ENCODE results near the gene ARHGAP45. TPM values are rescaled to one million over a fixed set of nuclear protein-coding genes. Genes with fewer than 3 reads are reported as not detected.
A peak's percentile ranks its signal among the peaks of the same experiment; 100 is the strongest.

Gene ARHGAP45
- total RNA-seq, 2 experiments from 2014 or later, result 136 to 150 TPM

- no peaks in the 10 kb centered on the region for H3K9me3 Mint-ChIP-seq
- POLR2A ChIA-PET, result interaction anchor here (1.1 to 7.1 kb wide), 2 partner anchors 14 to 29 kb away, joined by 4 to 68 read pairs; partner anchors contain the start of gene CNN2
- H3K4me3 Mint-ChIP-seq, result no peak overlapping the region
Observed at GRCh38 chr19:1042689-1043511, 24.1 kb upstream of the ARHGAP45 start.

GRCh38 chr19:1045247-1045603 lies 21.7 kb upstream of the ARHGAP45 start:
- Mint-ChIP-seq H3K27me3 (no peaks in the 10 kb centered on the region), H3K4me3 (no peak overlapping the region), H3K9me3 (no peaks in the 10 kb centered on the region), H3K36me3 (ENCODE audit: low read depth) (peaks cover 2% of the 10 kb centered on the region), H3K27ac (no peak overlapping the region), H3K4me1 (ENCODE audit: low read depth) (peaks cover 18% of the 10 kb centered on the region)
- TF ChIP-seq CTCF (IDR thresholded peaks at IDR 0.05), result no peak
- ChIA-PET CTCF (no interaction called here), POLR2A (no interaction called here)
- ATAC-seq, result peak; percentile 82
- DNase-seq, result peak; percentile 90
- intact Hi-C loops (cut with micrococcal nuclease), result no loop called here

More at GRCh38 chr19:1042689-1043511, 24.1 kb upstream of the ARHGAP45 start:
- H3K36me3 Mint-ChIP-seq (ENCODE audit: low read depth), result peaks cover 13% of the 10 kb centered on the region
- no peaks in the 10 kb centered on the region for H3K27me3 Mint-ChIP-seq
- peaks cover 36% of the 10 kb centered on the region for H3K4me1 Mint-ChIP-seq (ENCODE audit: low read depth)
- no peak for ATAC-seq
- CTCF ChIA-PET, result interaction anchor here (1.0 to 2.1 kb wide), 3 partner anchors 11 to 68 kb away, joined by 3 to 10 read pairs (median 3); no protein-coding TSS in a partner anchor
- DNase-seq, result no peak
- no peak for TF ChIP-seq CTCF (IDR thresholded peaks at IDR 0.05)
- H3K27ac Mint-ChIP-seq, result no peak overlapping the region
- intact Hi-C loops (cut with micrococcal nuclease), result no loop called here

- ChIA-PET POLR2A (no interaction called here), CTCF (no interaction called here)
- H3K27me3 Mint-ChIP-seq, result no peaks in the 10 kb centered on the region
- H3K4me3 Mint-ChIP-seq, result no peak overlapping the region
- no peak for DNase-seq
- ATAC-seq, result no peak
- intact Hi-C loops (cut with micrococcal nuclease), result no loop called here
- no peak overlapping the region for H3K27ac Mint-ChIP-seq
- H3K36me3 Mint-ChIP-seq (ENCODE audit: low read depth), result peaks cover 2% of the 10 kb centered on the region
- no peak for TF ChIP-seq CTCF (IDR thresholded peaks at IDR 0.05)
- no peaks in the 10 kb centered on the region for H3K9me3 Mint-ChIP-seq
- peaks cover 11% of the 10 kb centered on the region for H3K4me1 Mint-ChIP-seq (ENCODE audit: low read depth)
Observed at GRCh38 chr19:1046117-1046626, 20.8 kb upstream of the ARHGAP45 start.

- Mint-ChIP-seq H3K27me3 (no peaks in the 10 kb centered on the region), H3K36me3 (ENCODE audit: low read depth) (peaks cover 4% of the 10 kb centered on the region), H3K4me3 (no peak overlapping the region), H3K9me3 (no peaks in the 10 kb centered on the region), H3K27ac (no peak overlapping the region), H3K4me1 (ENCODE audit: low read depth) (peaks cover 12% of the 10 kb centered on the region)
- CTCF ChIA-PET, result no interaction called here
- no peak for DNase-seq
- TF ChIP-seq CTCF (IDR thresholded peaks at IDR 0.05), result no peak
- POLR2A ChIA-PET, result no interaction called here
- no peak for ATAC-seq
- intact Hi-C loops (cut with micrococcal nuclease), result no loop called here
Observed at GRCh38 chr19:1046836-1047695, 19.9 kb upstream of the ARHGAP45 start.

Data from activated CD8-positive, alpha-beta T cell treated with anti-CD3 and anti-CD28 coated beads for 36 hours (primary cell).